Upper lobe of right lung (tissue), 1 donor: Measurements from ENCODE around the gene BIRC6. TPM values are rescaled to one million over a fixed set of nuclear protein-coding genes. Genes with fewer than 3 reads are reported as not detected.

ENCODE experiments used
- ATAC-seq: fragments of 200-7000 bp; cut with Tn5 transposase; one replicate; pipeline ENCODE4 v1.9.1; 2020; ENCODE audit warnings: mild to moderate bottlenecking, moderate library complexity
- DNase-seq: peaks from one replicate; pipeline ENCODE4 v3.0.0-alpha.2; 2020
- H3K27ac ChIP-seq: fragments of 200-600 bp; one replicate; pipeline ENCODE4 v1.8.0; 2022
- H3K27me3 ChIP-seq: fragments of 200-600 bp; one replicate; pipeline ENCODE4 v1.8.0; 2022; ENCODE audit warnings: mild to moderate bottlenecking
- H3K36me3 ChIP-seq: fragments of 200-600 bp; one replicate; pipeline ENCODE4 v1.8.0; 2022
- H3K4me1 ChIP-seq: fragments of 200-600 bp; one replicate; pipeline ENCODE4 v1.8.0; 2022
- H3K4me3 ChIP-seq: fragments of 200-600 bp; one replicate; pipeline ENCODE4 v1.8.0; 2022; ENCODE audit warnings: mild to moderate bottlenecking
- H3K9me3 ChIP-seq: fragments of 200-600 bp; one replicate; pipeline ENCODE4 v1.8.0; 2022
- CTCF ChIP-seq: fragments of 200-600 bp; IDR thresholded peaks from one replicate; pipeline ENCODE4 v1.8.0; 2022; ENCODE audit warnings: antibody characterized with exemption
- intact Hi-C: fragments of 100-400 bp; cut with DNase I; formaldehyde crosslinking; loops from one replicate; pipeline ENCODE4 v1.11.0; 2022
- total RNA-seq: library from RNA; stranded (reverse); fragmentation: NEBNext Ultra II Directional; extraction: Animal tissue kit (Norgen Biotek cat#: 25700); gene quantifications from one replicate; pipeline ENCODE4 v1.2.1, GENCODE V29; 2021
- donor health status: DM: no; HTN: yes; CAD: no; lungs with severe emphysema.

Gene BIRC6
- total RNA-seq, 1 donor from 2014 or later = 86.6 TPM

DNA sequence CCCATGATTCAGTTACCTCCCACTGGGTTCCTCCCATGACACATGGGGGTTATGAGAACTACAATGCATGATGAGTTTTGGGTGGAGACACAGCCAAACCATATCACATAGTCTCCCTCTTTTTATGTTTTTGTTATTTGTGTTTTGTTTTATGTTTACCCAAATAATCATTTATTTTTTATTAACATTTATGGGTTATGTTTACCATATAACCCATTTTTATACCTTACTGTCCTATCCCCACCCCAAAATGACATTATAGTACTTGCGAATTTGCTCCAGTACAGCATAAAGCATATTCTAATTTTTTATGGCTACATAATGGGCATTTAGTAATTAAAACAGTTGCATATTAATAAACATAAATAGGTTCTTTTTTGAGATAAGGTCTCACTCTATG is 209.1 kb downstream of the BIRC6 start:
- Histone ChIP-seq H3K36me3 (peaks cover 14% of the 10 kb centered on the region), H3K27me3 (no peaks in the 10 kb centered on the region), H3K4me3 (no peak overlapping the region), H3K4me1 (no peaks in the 10 kb centered on the region), H3K27ac (no peak overlapping the region), H3K9me3 (peaks cover 3% of the 10 kb centered on the region)
- no peak for DNase-seq
- ATAC-seq = no peak
- no peak for TF ChIP-seq CTCF
- intact Hi-C loops = no loop called here

DNA sequence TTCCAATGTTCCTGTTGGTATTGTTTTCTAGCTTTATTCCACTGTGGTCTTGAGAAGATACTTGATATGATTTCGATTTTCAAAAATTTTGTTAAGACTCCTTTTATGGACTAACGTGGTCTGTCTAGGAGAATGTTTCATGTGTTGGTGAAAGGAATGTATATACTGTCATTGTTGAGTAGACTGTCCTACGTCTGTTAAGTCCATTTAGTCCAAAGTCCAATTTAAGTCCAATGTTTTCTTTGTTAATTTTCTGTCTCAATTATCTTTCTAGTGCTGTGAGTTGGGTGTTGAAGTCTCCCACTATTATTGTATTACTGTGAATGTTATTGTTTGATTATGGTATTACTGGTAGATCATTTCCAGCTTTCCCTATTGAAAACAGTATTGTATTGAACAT is 215.2 kb downstream of the BIRC6 start:
- H3K9me3 ChIP-seq = no peaks in the 10 kb centered on the region
- ATAC-seq (no peak), DNase-seq (no peak)
- peaks cover 16% of the 10 kb centered on the region for H3K36me3 ChIP-seq
- H3K4me1 ChIP-seq = no peaks in the 10 kb centered on the region
- H3K27me3 ChIP-seq = no peaks in the 10 kb centered on the region
- intact Hi-C loops = no loop called here
- no peak for TF ChIP-seq CTCF
- H3K4me3 ChIP-seq = no peak overlapping the region
- no peak overlapping the region for H3K27ac ChIP-seq

- Histone ChIP-seq H3K9me3 (no peaks in the 10 kb centered on the region), H3K27ac (no peak overlapping the region), H3K27me3 (no peaks in the 10 kb centered on the region), H3K36me3 (peaks cover 9% of the 10 kb centered on the region), H3K4me1 (no peaks in the 10 kb centered on the region), H3K4me3 (no peak overlapping the region)
- DNase-seq (no peak), ATAC-seq (no peak)
- intact Hi-C loops = no loop called here
- no peak for TF ChIP-seq CTCF
Measured at GRCh38 chr2:32572737-32573136, 215.9 kb downstream of the BIRC6 start.

DNA sequence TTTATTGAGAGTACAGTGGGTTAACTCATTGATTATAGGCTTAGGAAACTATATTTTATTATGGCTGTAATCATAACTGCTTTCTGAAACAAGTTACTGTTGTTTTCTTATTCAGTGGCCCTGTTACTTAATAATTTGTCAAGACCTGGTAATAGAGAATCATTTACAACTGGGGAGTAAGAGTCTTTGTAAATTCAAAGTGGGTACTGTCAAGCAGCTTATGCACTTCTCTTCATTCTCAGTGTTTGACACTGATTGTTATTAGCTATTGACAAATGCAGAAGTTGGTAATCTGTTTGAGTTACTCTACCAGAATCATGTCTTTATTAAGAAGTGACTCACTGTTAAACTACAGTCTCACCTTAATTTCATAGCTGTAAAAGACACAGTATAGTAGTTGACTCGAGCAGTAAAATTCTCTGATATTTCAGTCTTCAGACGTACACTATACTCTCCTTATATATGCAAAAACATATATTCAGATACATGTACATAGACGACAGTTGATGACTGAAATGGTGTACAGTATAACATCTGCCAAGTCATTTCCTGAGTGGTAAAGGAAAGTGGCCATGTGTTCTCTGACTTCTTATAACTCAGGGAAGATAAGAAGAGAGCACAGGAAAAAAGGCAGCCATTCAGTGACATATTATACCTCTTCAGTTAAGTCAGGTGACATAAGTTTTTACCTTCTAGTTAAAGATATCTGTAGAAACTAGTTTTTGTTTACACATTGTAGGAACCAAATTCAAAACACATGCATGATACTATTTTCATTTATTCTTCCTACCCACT is 235.0 kb downstream of the BIRC6 start:
- Histone ChIP-seq H3K36me3 (peaks cover 23% of the 10 kb centered on the region), H3K9me3 (no peaks in the 10 kb centered on the region), H3K4me3 (no peak overlapping the region), H3K27ac (no peak overlapping the region), H3K4me1 (no peaks in the 10 kb centered on the region), H3K27me3 (no peaks in the 10 kb centered on the region)
- intact Hi-C loops = no loop called here
- no peak for TF ChIP-seq CTCF
- ATAC-seq (no peak), DNase-seq (no peak)

- Histone ChIP-seq H3K9me3 (no peaks in the 10 kb centered on the region), H3K36me3 (peaks cover 46% of the 10 kb centered on the region), H3K27ac (no peak overlapping the region), H3K4me1 (no peaks in the 10 kb centered on the region), H3K4me3 (no peak overlapping the region), H3K27me3 (no peaks in the 10 kb centered on the region)
- TF ChIP-seq CTCF = no peak
- no peak for ATAC-seq
- no peak for DNase-seq
- intact Hi-C loops = no loop called here
Measured at GRCh38 chr2:32594573-32594972, 237.8 kb downstream of the BIRC6 start.
